HAP-1 (cell line): Measurements from ENCODE around the gene NR3C1.

ENCODE experiments used
- DNase-seq, 2 experiments: peaks; one replicate each; pipeline ENCODE4 v3.0.0-alpha.2; 2016 to 2020; ENCODE audit warnings: low spot score in 2 of 2
- H3K27me3 ChIP-seq: fragments of 250-450 bp; sonication (Bioruptor Pico); 2 replicates; pipeline ENCODE4 v1.5.1; 2020; ENCODE audit warnings: low read depth, mild to moderate bottlenecking, moderate library complexity
- H3K36me3 ChIP-seq: fragments of 250-450 bp; sonication (Bioruptor Pico); replicated peaks from 2 replicates; pipeline ENCODE4 v1.5.1; 2020; ENCODE audit warnings: mild to moderate bottlenecking
- H3K4me1 ChIP-seq: fragments of 250-450 bp; sonication (Bioruptor Pico); 2 replicates; pipeline ENCODE4 v1.5.1; 2020; ENCODE audit warnings: mild to moderate bottlenecking
- H3K4me3 ChIP-seq: fragments of 250-450 bp; sonication (Bioruptor Pico); 2 replicates; pipeline ENCODE4 v1.5.1; 2020; ENCODE audit warnings: mild to moderate bottlenecking, moderate library complexity
- H3K9me3 ChIP-seq: fragments of 250-450 bp; sonication (Bioruptor Pico); 2 replicates; pipeline ENCODE4 v1.5.1; 2020; ENCODE audit warnings: mild to moderate bottlenecking, moderate library complexity
- in situ Hi-C: fragments of 300-500 bp; cut with MboI; formaldehyde crosslinking; loops from 3 replicates; pipeline ENCODE4 v1.14.3; 2020; ENCODE audit warnings: low sequenced_read_pairs, inconsistent platforms, mixed read lengths

The NR3C1 gene

DNA sequence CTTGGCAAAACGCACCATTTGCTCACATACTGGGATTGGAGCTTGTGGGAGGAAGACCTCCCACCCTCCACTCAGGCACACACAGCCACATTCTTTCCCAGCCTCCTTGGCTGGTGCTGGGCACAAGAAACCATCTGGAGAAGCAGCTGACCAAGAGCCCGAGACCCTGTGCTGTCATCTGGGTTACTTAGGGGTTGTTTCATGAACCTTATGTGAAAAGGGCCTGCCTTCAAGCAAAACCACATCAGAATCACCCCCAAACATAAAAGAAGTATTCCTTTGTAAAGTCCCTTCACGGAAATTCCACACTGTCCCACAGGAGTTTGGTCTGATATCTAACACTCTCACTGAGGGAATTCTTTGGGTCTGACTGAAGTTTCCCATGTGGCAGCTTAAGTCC lies 172.1 kb downstream of the NR3C1 start:
- Histone ChIP-seq H3K36me3 (no peaks in the 10 kb centered on the region), H3K4me3 (no peak overlapping the region), H3K4me1 (no peaks in the 10 kb centered on the region), H3K9me3 (no peaks in the 10 kb centered on the region), H3K27me3 (no peaks in the 10 kb centered on the region)
- no peak for DNase-seq
- in situ Hi-C loops = no loop called here

DNA sequence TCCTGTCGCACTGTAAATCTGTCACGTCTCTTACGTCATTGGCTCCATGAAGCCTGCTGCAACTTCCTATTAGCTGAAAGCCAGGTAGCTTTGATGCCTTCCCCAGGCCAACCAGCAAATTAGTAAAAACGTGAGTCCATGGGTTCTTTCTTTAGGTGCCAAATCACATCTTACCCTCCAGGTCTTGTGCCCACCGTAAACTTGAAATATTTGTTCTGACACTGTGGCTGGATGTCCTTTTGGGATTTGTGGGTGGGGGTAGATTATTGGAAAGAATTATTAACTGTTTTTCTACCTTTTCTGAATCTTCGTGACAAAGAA lies 172.8 kb downstream of the NR3C1 start:
- Histone ChIP-seq H3K4me1 (no peaks in the 10 kb centered on the region), H3K4me3 (no peak overlapping the region)
- in situ Hi-C loops = no loop called here

DNA sequence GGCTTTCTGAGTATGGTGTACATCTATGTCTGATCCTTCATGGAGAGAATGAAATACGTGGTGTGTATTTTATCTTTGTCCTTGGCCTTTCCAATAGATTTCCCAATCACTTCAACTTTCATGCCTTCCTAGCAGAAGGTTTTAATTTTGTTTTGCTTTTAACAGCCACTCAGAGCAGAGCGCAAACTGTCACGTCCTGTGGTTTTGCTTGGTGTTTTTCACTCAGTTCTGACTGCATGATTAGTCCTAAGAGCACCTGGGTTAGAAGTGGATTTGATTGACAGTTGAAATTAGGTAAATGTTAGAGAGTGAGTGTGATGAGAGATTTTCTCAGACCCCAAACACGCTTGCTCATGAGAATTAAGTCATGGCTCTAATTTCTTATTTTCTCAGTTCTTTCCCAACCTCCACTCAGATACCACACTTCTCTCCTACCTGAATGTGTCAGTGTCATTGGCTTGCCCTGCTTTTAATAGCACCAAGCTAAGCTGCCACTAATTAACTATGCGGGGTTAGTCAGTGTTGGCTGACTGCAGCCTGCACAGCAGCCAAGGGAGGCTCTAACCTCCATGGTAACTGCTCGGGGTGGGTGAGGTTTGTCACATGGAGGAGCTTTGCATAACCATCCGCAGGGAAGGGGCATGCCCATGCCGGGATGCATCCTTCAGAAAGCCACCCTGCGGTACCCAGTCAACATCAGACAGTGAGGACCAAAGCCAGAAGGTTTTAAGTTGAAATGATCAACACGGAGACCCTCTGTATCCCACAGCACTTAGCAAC lies 173.4 kb downstream of the NR3C1 start:
- no peaks in the 10 kb centered on the region for H3K27me3 ChIP-seq
- H3K4me3 ChIP-seq = no peak overlapping the region
- H3K9me3 ChIP-seq = no peaks in the 10 kb centered on the region
- H3K4me1 ChIP-seq = no peaks in the 10 kb centered on the region
- no peak for DNase-seq
- in situ Hi-C loops = no loop called here
- no peaks in the 10 kb centered on the region for H3K36me3 ChIP-seq

More for the DNA sequence above, 172.8 kb downstream of the NR3C1 start:
- no peaks in the 10 kb centered on the region for H3K9me3 ChIP-seq
- H3K36me3 ChIP-seq = no peaks in the 10 kb centered on the region
- DNase-seq = no peak
- H3K27me3 ChIP-seq = no peaks in the 10 kb centered on the region

DNA sequence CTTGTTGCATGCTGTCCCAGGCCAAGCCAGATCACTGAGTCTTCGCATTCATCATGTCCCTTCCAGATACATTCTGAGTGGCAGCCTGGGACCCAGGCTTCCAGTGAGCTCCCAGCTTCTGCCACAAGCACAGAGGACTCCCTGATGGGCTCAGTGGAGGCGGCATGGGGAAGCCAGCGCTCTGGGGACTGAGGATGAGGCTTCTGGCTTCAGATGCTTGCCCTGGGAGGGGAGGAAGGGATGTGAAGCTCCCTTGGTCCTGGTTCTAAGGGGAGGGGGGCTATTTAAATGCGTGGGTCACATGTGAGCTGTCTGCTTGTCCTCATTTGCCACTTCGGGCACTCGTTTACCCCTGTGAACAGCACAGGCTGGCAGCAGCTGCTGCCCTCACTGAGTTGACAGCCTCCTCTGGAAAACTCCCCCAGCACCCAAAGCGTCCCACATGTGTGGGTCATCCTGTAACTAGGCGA lies 174.0 kb downstream of the NR3C1 start:
- Histone ChIP-seq H3K27me3 (no peaks in the 10 kb centered on the region), H3K4me3 (no peak overlapping the region), H3K36me3 (no peaks in the 10 kb centered on the region), H3K9me3 (no peaks in the 10 kb centered on the region), H3K4me1 (no peaks in the 10 kb centered on the region)
- no peak for DNase-seq
- in situ Hi-C loops = no loop called here

DNA sequence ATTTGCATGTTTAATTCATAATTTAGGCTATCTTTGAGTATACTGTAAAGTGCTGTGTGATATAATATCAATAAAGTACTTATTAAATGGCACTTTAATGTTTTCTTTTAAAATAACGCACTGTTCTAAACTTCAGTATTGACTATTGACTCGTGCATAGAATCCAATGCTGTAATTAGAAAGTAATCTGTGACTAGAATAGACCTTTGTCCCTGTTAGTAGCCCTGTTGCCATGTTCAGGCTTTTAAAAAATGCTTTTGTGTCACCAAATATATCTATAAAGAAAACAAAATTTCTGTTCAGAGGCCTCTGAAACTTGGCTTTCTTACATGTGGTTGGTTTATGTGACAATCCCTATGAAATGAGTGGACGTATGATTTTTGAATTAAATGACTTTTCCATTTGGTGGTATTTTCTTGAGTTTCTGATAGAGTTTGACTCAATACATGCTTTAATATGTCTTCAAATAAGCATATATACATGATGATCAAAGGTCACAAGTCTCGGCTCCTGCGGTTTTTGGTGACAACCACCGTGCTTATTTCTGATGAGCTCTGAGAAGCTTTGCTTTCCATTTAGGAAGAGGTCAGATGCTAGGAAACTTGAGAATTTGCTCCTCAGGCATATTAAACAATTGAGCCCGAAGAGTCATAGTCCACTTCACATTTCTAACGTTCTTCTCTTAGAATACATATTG lies 174.7 kb downstream of the NR3C1 start:
- no peaks in the 10 kb centered on the region for H3K4me1 ChIP-seq
- in situ Hi-C loops = no loop called here
- H3K27me3 ChIP-seq = no peaks in the 10 kb centered on the region
- no peaks in the 10 kb centered on the region for H3K36me3 ChIP-seq
- H3K4me3 ChIP-seq = no peak overlapping the region
- DNase-seq = no peak
- no peaks in the 10 kb centered on the region for H3K9me3 ChIP-seq
